Activated CD8-positive, alpha-beta T cell treated with anti-CD3 and anti-CD28 coated beads for 36 hours (primary cell): ENCODE results near the gene DGKI. TPM values are rescaled to one million over a fixed set of nuclear protein-coding genes. Genes with fewer than 3 reads are reported as not detected.

Experiments
- ATAC-seq: fragments of 200-7000 bp; cut with Tn5 transposase; one replicate; pipeline ENCODE4 v1.10.0; 2021; ENCODE audit warnings: mild to moderate bottlenecking, moderate library complexity
- CTCF ChIA-PET: fragments of 350-600 bp; sonication (Branson Sonifier 250); formaldehyde crosslinking; loops from one replicate; lab custom pipeline; 2021; ENCODE audit warnings: antibody characterized with exemption; lab: Charles Lee
- POLR2A ChIA-PET: fragments of 350-600 bp; sonication (Branson Sonifier 250); formaldehyde crosslinking; loops from one replicate; lab custom pipeline; 2021; ENCODE audit warnings: antibody characterized with exemption; lab: Charles Lee
- DNase-seq: peaks from one replicate; pipeline ENCODE4 v3.0.0-alpha.2; 2020
- H3K27ac Mint-ChIP-seq: one replicate; pipeline ENCODE4 v1.8.0; 2021; ENCODE audit warnings: mild to moderate bottlenecking, mixed read lengths
- H3K27me3 Mint-ChIP-seq: one replicate; pipeline ENCODE4 v1.8.0; 2021; ENCODE audit warnings: mixed read lengths
- H3K36me3 Mint-ChIP-seq: one replicate; pipeline ENCODE4 v1.8.0; 2021; ENCODE audit warnings: low read depth, mixed read lengths
- H3K4me1 Mint-ChIP-seq: one replicate; pipeline ENCODE4 v1.8.0; 2021; ENCODE audit warnings: low read depth, mixed read lengths
- H3K4me3 Mint-ChIP-seq: one replicate; pipeline ENCODE4 v1.8.0; 2021; ENCODE audit warnings: mild to moderate bottlenecking, moderate library complexity, mixed read lengths
- H3K9me3 Mint-ChIP-seq: one replicate; pipeline ENCODE4 v1.8.0; 2021; ENCODE audit warnings: mixed read lengths
- intact Hi-C: fragments of 100-400 bp; cut with micrococcal nuclease; formaldehyde crosslinking; loops from one replicate; pipeline ENCODE4 v1.10.0; 2022
- total RNA-seq, 2 experiments: library from RNA; stranded (reverse); gene quantifications; one replicate each; pipeline ENCODE4 v1.2.3, GENCODE V29; 2021
- TF ChIP-seq, protein P1 (sequence below): fragments of 200-600 bp; IDR thresholded peaks from one replicate; pipeline ENCODE4 v1.8.0; 2022; ENCODE audit warnings: antibody characterized with exemption, mild to moderate bottlenecking

Gene DGKI
- total RNA-seq, 2 experiments from 2014 or later: 0.38 to 0.65 TPM

DNA sequence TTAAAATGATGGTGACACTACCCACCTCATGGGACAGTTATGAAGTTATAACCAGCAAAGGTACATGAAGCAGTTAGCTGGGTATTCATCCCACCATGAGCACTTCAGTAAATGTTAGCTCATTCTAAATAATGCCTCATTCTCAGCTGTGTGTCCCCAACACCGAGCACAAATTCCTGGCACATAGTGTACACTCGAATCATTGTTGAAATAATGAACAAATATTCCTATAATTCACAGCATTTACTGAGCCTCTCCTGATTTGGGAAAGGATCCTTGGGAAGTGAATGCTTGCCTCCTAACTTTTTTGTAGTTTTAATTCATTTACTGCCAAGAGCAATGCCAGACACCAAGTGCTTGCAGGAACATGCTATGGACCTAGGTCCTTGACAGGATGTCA is 235.2 kb downstream of the DGKI start:
- Mint-ChIP-seq H3K27ac (no peak overlapping the region), H3K27me3 (peaks cover 9% of the 10 kb centered on the region)
- no peak for ATAC-seq

DNA sequence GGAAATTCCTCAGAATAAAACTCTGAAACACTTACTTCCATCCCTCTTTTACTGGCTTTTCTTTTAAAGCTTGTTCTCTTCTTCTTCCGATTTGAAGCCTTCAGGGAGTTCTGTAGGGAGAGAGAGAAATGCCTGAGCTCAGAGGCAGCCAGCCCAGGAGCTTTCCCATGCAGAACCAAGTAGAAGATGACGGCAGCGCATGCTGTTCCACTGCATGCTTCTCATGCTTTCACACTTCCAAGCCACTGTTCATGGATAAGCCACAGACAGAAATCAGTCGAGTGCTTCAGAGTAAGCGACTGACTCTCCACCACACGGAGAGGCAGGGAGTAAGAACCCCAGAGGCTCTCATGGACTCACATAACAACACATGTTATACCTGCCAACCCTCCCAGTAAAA is 237.3 kb downstream of the DGKI start:
- ChIA-PET CTCF (interaction anchor here (3.0 kb wide), 1 partner anchor 17 kb away, joined by 13 read pairs; no protein-coding TSS in a partner anchor), POLR2A (no interaction called here)
- TF ChIP-seq, protein P1, sequence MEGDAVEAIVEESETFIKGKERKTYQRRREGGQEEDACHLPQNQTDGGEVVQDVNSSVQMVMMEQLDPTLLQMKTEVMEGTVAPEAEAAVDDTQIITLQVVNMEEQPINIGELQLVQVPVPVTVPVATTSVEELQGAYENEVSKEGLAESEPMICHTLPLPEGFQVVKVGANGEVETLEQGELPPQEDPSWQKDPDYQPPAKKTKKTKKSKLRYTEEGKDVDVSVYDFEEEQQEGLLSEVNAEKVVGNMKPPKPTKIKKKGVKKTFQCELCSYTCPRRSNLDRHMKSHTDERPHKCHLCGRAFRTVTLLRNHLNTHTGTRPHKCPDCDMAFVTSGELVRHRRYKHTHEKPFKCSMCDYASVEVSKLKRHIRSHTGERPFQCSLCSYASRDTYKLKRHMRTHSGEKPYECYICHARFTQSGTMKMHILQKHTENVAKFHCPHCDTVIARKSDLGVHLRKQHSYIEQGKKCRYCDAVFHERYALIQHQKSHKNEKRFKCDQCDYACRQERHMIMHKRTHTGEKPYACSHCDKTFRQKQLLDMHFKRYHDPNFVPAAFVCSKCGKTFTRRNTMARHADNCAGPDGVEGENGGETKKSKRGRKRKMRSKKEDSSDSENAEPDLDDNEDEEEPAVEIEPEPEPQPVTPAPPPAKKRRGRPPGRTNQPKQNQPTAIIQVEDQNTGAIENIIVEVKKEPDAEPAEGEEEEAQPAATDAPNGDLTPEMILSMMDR: no peak
- no peaks in the 10 kb centered on the region for H3K9me3 Mint-ChIP-seq
- no peaks in the 10 kb centered on the region for H3K4me1 Mint-ChIP-seq
- H3K4me3 Mint-ChIP-seq: no peak overlapping the region
- intact Hi-C loops: loop anchor here (5.0 kb wide), 1 partner anchor 288 kb away; no protein-coding TSS in a partner anchor
- ATAC-seq (no peak), DNase-seq (no peak)
- H3K27ac Mint-ChIP-seq: no peak overlapping the region
- H3K27me3 Mint-ChIP-seq: peaks cover 8% of the 10 kb centered on the region
- no peaks in the 10 kb centered on the region for H3K36me3 Mint-ChIP-seq

More for the DNA sequence above, 235.2 kb downstream of the DGKI start:
- CTCF ChIA-PET: no interaction called here
- no peaks in the 10 kb centered on the region for H3K4me1 Mint-ChIP-seq
- no peaks in the 10 kb centered on the region for H3K9me3 Mint-ChIP-seq
- intact Hi-C loops: no loop called here
- POLR2A ChIA-PET: no interaction called here
- no peaks in the 10 kb centered on the region for H3K36me3 Mint-ChIP-seq
- no peak for DNase-seq
- TF ChIP-seq, protein P1: no peak
- H3K4me3 Mint-ChIP-seq: no peak overlapping the region

DNA sequence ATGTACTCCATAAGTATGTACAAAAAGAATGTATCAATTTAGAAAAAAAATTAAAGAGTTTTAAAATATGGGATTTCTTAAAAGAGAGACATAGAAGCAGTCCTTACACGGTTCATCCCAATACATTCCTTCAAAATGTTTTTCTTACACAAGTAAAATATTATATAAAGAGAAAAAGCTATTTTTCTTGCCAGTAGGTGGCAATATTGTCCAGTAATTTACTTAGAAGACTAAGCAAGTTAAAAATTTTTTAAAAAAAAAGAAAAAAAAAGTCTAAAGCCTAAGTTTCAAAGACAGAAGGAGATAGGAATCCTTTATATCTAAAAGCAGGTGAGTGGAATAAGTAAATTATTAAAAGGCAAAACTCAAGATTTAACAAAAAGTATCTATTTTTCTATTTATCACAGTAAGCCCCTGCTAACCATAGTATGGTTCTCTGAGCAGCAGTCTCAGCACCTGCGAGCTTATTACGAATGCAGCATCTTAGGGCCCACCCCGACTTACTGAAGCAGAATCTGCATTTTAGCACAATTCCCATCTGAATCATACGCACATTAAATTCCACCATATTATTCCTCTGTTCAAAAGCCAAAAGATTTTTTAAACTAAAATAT is 240.6 kb downstream of the DGKI start:
- H3K27me3 Mint-ChIP-seq: peaks cover 7% of the 10 kb centered on the region
- H3K27ac Mint-ChIP-seq: no peak overlapping the region
- CTCF ChIA-PET: interaction anchor here (0.8 to 2.1 kb wide), 9 partner anchors 8 to 403 kb away, joined by 3 to 8 read pairs (median 3); no protein-coding TSS in a partner anchor
- DNase-seq: no peak
- H3K4me1 Mint-ChIP-seq: no peaks in the 10 kb centered on the region
- no peaks in the 10 kb centered on the region for H3K9me3 Mint-ChIP-seq
- no peaks in the 10 kb centered on the region for H3K36me3 Mint-ChIP-seq
- TF ChIP-seq, protein P1: peak; percentile 46
- no peak for ATAC-seq
- intact Hi-C loops: loop anchor here (5.0 kb wide), 1 partner anchor 291 kb away; no protein-coding TSS in a partner anchor
- POLR2A ChIA-PET: no interaction called here
- H3K4me3 Mint-ChIP-seq: no peak overlapping the region

DNA sequence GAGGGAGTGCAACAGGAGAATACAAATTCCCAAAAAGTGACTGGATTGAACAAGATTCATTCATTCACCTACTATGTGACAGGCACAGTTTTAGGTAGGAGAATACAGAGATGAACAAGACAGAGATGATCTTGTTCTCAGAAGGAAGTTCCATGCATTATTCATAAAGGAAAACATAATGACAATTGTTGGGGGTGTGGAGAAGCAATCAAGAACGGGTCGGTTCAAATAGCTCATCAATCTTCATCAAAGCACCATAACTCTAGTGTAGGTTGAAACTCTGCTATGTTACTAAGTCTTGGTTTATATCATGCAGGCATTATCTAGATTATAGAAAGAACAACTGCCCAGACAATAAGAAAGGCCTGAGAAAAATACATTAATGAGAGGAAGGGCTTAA is 243.7 kb downstream of the DGKI start:
- Mint-ChIP-seq H3K9me3 (no peaks in the 10 kb centered on the region), H3K27ac (no peak overlapping the region), H3K4me1 (no peaks in the 10 kb centered on the region), H3K27me3 (peaks cover 11% of the 10 kb centered on the region), H3K4me3 (no peak overlapping the region), H3K36me3 (no peaks in the 10 kb centered on the region)
- no peak for ATAC-seq
- TF ChIP-seq, protein P1: no peak
- POLR2A ChIA-PET: interaction anchor here (1.0 kb wide), 2 partner anchors 23 to 264 kb away, joined by 3 read pairs; no protein-coding TSS in a partner anchor
- CTCF ChIA-PET: interaction anchor here (1.1 kb wide), 1 partner anchor 11 kb away, joined by 3 read pairs; no protein-coding TSS in a partner anchor
- DNase-seq: no peak
- intact Hi-C loops: no loop called here

DNA sequence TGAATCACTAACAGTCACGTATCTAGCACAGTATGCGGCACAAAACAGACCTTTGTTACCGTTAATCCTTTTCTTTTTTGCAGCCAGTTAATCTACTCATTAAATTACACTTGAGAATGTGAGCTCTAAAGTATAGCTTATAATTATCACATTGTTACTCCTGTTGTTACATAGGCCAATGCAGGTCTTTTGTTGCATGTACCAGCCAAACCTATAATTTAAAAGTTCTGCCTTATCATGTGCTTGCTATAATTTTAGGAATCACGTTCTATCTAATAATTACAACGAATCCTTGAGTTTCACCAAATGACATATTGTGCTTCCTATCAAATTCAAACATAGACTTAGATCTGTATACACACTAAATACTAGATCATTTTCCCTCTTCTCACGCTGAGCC is 245.1 kb downstream of the DGKI start:
- no peaks in the 10 kb centered on the region for H3K4me1 Mint-ChIP-seq
- POLR2A ChIA-PET: no interaction called here

More for the DNA sequence above, 245.1 kb downstream of the DGKI start:
- no peak for DNase-seq
- Mint-ChIP-seq H3K36me3 (no peaks in the 10 kb centered on the region), H3K9me3 (no peaks in the 10 kb centered on the region), H3K27ac (no peak overlapping the region), H3K27me3 (peaks cover 14% of the 10 kb centered on the region), H3K4me3 (no peak overlapping the region)
- no peak for ATAC-seq
- TF ChIP-seq, protein P1: no peak
- intact Hi-C loops: no loop called here
- CTCF ChIA-PET: no interaction called here
